Gastrocnemius medialis (tissue), 4 donors: ENCODE results near the gene GRHL3. TPM values are rescaled to one million over a fixed set of nuclear protein-coding genes. Genes with fewer than 3 reads are reported as not detected.
A peak's percentile ranks its signal among the peaks of the same experiment; 100 is the strongest.

ENCODE experiments used
- ATAC-seq, 2 donors: fragments of 150-250 bp; one replicate each; pipeline ENCODE4 v1.9.1; 2016
- DNase-seq, 2 donors: peaks; one replicate each; pipeline ENCODE4 v3.0.0-alpha.2; 2019
- H3K27ac ChIP-seq, 4 donors: fragments of 200-600 bp; sonication (generic); 1 replicate in 1 of 4; 2 replicates in 3 of 4; pipeline ENCODE4 v1.5.1; 2016 to 2018; ENCODE audit warnings: mild to moderate bottlenecking in 2 of 4, moderate library complexity in 1 of 4
- H3K27me3 ChIP-seq, 3 donors: fragments of 200-600 bp; sonication (generic) in 2 of 3; 1 replicate in 1 of 3; 2 replicates in 2 of 3; pipeline versions ENCODE4 v1.5.1 to v1.6.0; 2016 to 2019; ENCODE audit warnings: mild to moderate bottlenecking in 1 of 3, moderate library complexity in 1 of 3
- H3K36me3 ChIP-seq, 2 donors: fragments of 200-600 bp; sonication (generic) in 1 of 2; one replicate each; pipeline ENCODE4 v1.5.1; 2017 to 2018
- H3K4me1 ChIP-seq, 2 donors: fragments of 200-600 bp; sonication (generic) in 1 of 2; one replicate each; pipeline ENCODE4 v1.5.1; 2016 to 2017; ENCODE audit warnings: mild to moderate bottlenecking in 2 of 2
- H3K4me3 ChIP-seq, 4 donors: fragments of 200-600 bp; sonication (generic) in 3 of 4; 1 replicate in 1 of 4; 2 replicates in 3 of 4; pipeline ENCODE4 v1.5.1; 2016 to 2019; ENCODE audit warnings: mild to moderate bottlenecking in 2 of 4
- H3K9me3 ChIP-seq, 3 donors: fragments of 200-600 bp; sonication (generic) in 2 of 3; 1 replicate in 1 of 3; 2 replicates in 2 of 3; pipeline ENCODE4 v1.5.1; 2016 to 2019
- CTCF ChIP-seq, 5 experiments: fragments of 450-650 bp in 3 of 5; fragments of 200-600 bp in 2 of 5; sonication (generic) in 2 of 5; IDR thresholded peaks in 4 of 5; conservative IDR thresholded peaks in 1 of 5; 1 replicate in 4 of 5; 2 replicates in 1 of 5; pipeline ENCODE4 v1.5.1; 2016 to 2019; ENCODE audit warnings: antibody characterized with exemption in 5 of 5, mild to moderate bottlenecking in 3 of 5, moderate library complexity in 3 of 5
- POLR2A ChIP-seq, 2 donors: fragments of 450-650 bp; IDR thresholded peaks; one replicate each; pipeline ENCODE4 v1.6.1; 2017; ENCODE audit warnings: antibody characterized with exemption in 2 of 2, mild to moderate bottlenecking in 2 of 2, moderate library complexity in 2 of 2
- in situ Hi-C, 4 donors: fragments of 200-750 bp; cut with MboI; loops; one replicate each; pipeline versions ENCODE4 v1.15.0 to v1.8.0; 2017; ENCODE audit warnings: low sequenced_read_pairs in 4 of 4
- intact Hi-C: fragments of 100-400 bp; cut with DNase I; formaldehyde crosslinking; loops from one replicate; pipeline ENCODE4 v1.15.1; 2023; ENCODE audit warnings: low total_unique reads
- total RNA-seq, 4 donors: library from RNA; depleted of rRNA; stranded (reverse); fragments of >200 nt; gene quantifications; one replicate each; pipeline versions ENCODE4 v1.1.0 to v1.2.3, GENCODE V29; 2016

Gene GRHL3
- total RNA-seq, 4 donors from 2014 or later, result not detected

GRCh38 chr1:24321126-24321525 lies 2.0 kb downstream of the GRHL3 start:
- Histone ChIP-seq H3K27me3 (peaks cover 19 to 40% (median 20%) of the 10 kb centered on the region in 3 donors), H3K9me3 (no peaks in the 10 kb centered on the region), H3K27ac (no peak overlapping the region), H3K4me3 (peak overlapping the region in 1 of 4 donors; percentile 59), H3K36me3 (no peaks in the 10 kb centered on the region), H3K4me1 (peaks cover 5 to 14% of the 10 kb centered on the region in 2 donors)
- DNase-seq, result no peak
- intact Hi-C loops, result no loop called here
- ATAC-seq, result no peak
- TF ChIP-seq POLR2A (IDR thresholded peaks at IDR 0.05) (no peak), CTCF (IDR thresholded peaks at IDR 0.05 in 4 of 5, conservative IDR thresholded peaks at IDR 0.05 in 1 of 5) (no peak)
- in situ Hi-C loops, result no loop called here

DNA sequence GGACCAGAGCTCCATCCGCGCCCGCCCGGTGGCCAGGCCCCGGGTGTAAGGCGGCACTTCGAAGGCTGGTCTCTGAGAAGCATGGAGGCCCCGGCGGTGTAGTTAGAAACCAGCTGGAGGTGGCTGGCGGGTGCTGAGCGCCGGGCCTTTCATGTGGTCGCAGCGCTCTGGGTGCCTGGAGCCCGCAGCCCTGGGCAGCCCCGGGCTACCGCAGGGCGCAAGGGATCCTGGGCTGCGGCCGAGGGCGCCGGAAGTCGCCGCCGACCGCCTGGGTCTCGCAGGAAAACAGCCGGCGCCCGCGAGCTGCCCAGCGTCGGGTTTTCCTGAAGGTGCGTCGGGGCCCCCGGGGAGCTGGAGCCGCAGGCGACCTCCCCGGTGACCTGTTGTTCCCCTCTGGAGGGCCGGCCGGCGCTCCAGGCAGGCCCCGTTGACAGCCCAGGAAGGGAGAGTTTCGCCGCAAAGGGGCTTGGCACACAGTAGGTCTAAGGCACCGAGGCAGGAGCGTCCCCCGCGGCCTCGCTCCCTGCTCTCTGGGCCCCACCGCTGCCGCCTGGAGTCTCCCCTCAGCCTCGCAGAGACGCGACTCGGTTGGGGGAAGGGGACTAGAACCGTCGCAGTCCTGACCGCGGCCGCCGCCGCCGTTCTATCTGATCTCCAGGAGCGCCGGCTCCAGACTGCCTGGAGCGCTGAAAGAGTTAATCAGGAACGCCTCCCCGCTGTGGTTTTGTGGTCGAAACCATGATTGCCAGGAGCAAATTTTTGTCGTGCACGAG lies 2.7 kb downstream of the GRHL3 start:
- Histone ChIP-seq H3K4me3 (peak overlapping the region; percentile 54 to 70 (median 60)), H3K36me3 (no peaks in the 10 kb centered on the region), H3K9me3 (no peaks in the 10 kb centered on the region), H3K4me1 (peaks cover 5 to 14% of the 10 kb centered on the region in 2 donors), H3K27ac (peak overlapping the region; percentile 15 to 64 (median 43)), H3K27me3 (peaks cover 17 to 40% (median 19%) of the 10 kb centered on the region in 3 donors)
- intact Hi-C loops, result no loop called here
- in situ Hi-C loops, result no loop called here
- ATAC-seq (peak; percentile 41 to 67), DNase-seq (peak in 1 of 2 donors; percentile 25)
- TF ChIP-seq CTCF (IDR thresholded peaks at IDR 0.05 in 4 of 5, conservative IDR thresholded peaks at IDR 0.05 in 1 of 5), result no peak

- TF ChIP-seq POLR2A (IDR thresholded peaks at IDR 0.05) (no peak), CTCF (IDR thresholded peaks at IDR 0.05 in 4 of 5, conservative IDR thresholded peaks at IDR 0.05 in 1 of 5) (no peak)
- ATAC-seq, result peak; percentile 27 to 35
- DNase-seq, result no peak
- peaks cover 5 to 14% of the 10 kb centered on the region in 2 donors for H3K4me1 ChIP-seq
- intact Hi-C loops (no loop called here), in situ Hi-C loops (no loop called here)
- peaks cover 10 to 34% (median 19%) of the 10 kb centered on the region in 3 donors for H3K27me3 ChIP-seq
- H3K9me3 ChIP-seq, result no peaks in the 10 kb centered on the region
- peak overlapping the region in 1 of 4 donors; percentile 64 for H3K27ac ChIP-seq
- H3K4me3 ChIP-seq, result peak overlapping the region; percentile 54 to 70 (median 60)
- H3K36me3 ChIP-seq, result no peaks in the 10 kb centered on the region
These were observed 3.5 kb downstream of the GRHL3 start for GRCh38 chr1:24322470-24323177.

- TF ChIP-seq POLR2A (IDR thresholded peaks at IDR 0.05), result no peak
- TF ChIP-seq CTCF (IDR thresholded peaks at IDR 0.05 in 4 of 5, conservative IDR thresholded peaks at IDR 0.05 in 1 of 5), result no peak
- intact Hi-C loops (no loop called here), in situ Hi-C loops (no loop called here)
- no peak overlapping the region for H3K27ac ChIP-seq
- peaks cover 10 to 32% (median 14%) of the 10 kb centered on the region in 3 donors for H3K27me3 ChIP-seq
- peaks cover 5 to 9% of the 10 kb centered on the region in 2 donors for H3K4me1 ChIP-seq
- DNase-seq (no peak), ATAC-seq (no peak)
- no peak overlapping the region for H3K4me3 ChIP-seq
- H3K36me3 ChIP-seq, result no peaks in the 10 kb centered on the region
- H3K9me3 ChIP-seq, result no peaks in the 10 kb centered on the region
These were observed 4.1 kb downstream of the GRHL3 start for GRCh38 chr1:24323281-24323680.
